Small intestine (tissue), 7 donors: ENCODE measurements around the gene KCNAB2. TPM values are rescaled to one million over a fixed set of nuclear protein-coding genes. Genes with fewer than 3 reads are reported as not detected.
A peak's percentile ranks its signal among the peaks of the same experiment; 100 is the strongest.

Source experiments
- DNase-seq, 2 donors: peaks; one replicate each; pipeline versions ENCODE4 v3.0.0 to v3.0.0-alpha.2; 2013
- FAIRE-seq: peaks from 2 replicates; lab custom pipeline; 2012; peaks lifted over from hg19 to GRCh38; lab: Jason Lieb, UNC
- H3K27ac ChIP-seq, 3 donors: one replicate each; pipeline ENCODE4 v1.5.1; 2013; ENCODE audit warnings: low read length in 2 of 3, mild to moderate bottlenecking in 2 of 3, control low read depth in 1 of 3, inconsistent platforms in 1 of 3, low read depth in 1 of 3, moderate library complexity in 1 of 3
- H3K27me3 ChIP-seq, 3 donors: one replicate each; pipeline ENCODE4 v1.6.1; 2013; ENCODE audit warnings: low read length in 3 of 3, inconsistent platforms in 1 of 3; ENCODE audit not compliant: control insufficient read depth in 3 of 3, insufficient read depth in 3 of 3
- H3K36me3 ChIP-seq, 3 donors: one replicate each; pipeline ENCODE4 v1.6.1; 2013; ENCODE audit warnings: low read length in 3 of 3, inconsistent platforms in 1 of 3, low read depth in 1 of 3, mild to moderate bottlenecking in 1 of 3, moderate library complexity in 1 of 3; ENCODE audit not compliant: control insufficient read depth in 3 of 3, insufficient read depth in 2 of 3
- H3K4me1 ChIP-seq, 3 donors: one replicate each; pipeline ENCODE4 v1.6.1; 2013; ENCODE audit warnings: low read length in 2 of 3, inconsistent platforms in 1 of 3, low read depth in 1 of 3, mild to moderate bottlenecking in 1 of 3, moderate library complexity in 1 of 3; ENCODE audit not compliant: control insufficient read depth in 3 of 3, insufficient read depth in 2 of 3
- H3K4me3 ChIP-seq, 3 donors: one replicate each; pipeline ENCODE4 v1.5.1; 2013; ENCODE audit warnings: low read length in 3 of 3, control low read depth in 1 of 3, inconsistent platforms in 1 of 3, low read depth in 1 of 3, mild to moderate bottlenecking in 1 of 3, moderate library complexity in 1 of 3
- H3K9me3 ChIP-seq, 2 donors: one replicate each; pipeline ENCODE4 v1.6.1; 2013; ENCODE audit warnings: low read depth in 1 of 2, low read length in 1 of 2; ENCODE audit not compliant: control insufficient read depth in 2 of 2, insufficient read depth in 1 of 2
- WGBS, 3 donors: extraction: QIAGEN DNeasy Blood & Tissue Kit; methylation state at CpG; one replicate each; pipeline ENCODE4 v1.1.7; 2013; 5-methylcytosine and 5-hydroxymethylcytosine counted together
- polyA plus RNA-seq, 4 donors: library from polyadenylated mRNA; stranded (reverse) in 3 of 4; unstranded in 1 of 4; fragments of 200-250 nt in 3 of 4; fragments of 120-200 nt in 1 of 4; gene quantifications; one replicate each; pipeline versions ENCODE4 v1.2.1 to v1.2.3, GENCODE V29; 2013
- donor health status: healthy with polysubstance abuse.
- donor health status: control.
- donor health status: control.
- donor health status: Bipolar disorder and iron deficiency.
- donor health status: healthy.

Gene KCNAB2
- polyA plus RNA-seq, 4 donors: 1.1 to 35.7 (median 5.3) TPM

DNA sequence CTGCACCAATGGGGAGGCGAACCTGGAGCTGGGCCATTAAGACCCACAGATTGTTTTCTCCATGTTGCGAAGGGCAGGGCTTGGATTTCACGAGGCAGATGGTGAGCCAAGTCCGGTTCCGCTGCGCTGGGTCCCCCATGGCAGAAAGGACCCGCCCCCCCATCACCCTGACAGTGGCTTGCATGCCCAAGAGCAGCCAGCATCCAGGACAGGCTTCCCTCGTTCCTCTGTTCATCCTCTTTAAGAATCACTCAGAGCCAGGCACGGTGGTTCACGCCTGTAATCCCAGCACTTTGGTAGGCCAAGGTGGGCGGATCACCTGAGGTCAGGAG is 37.6 kb upstream of the KCNAB2 start:
- WGBS, 3 donors: 85 to 89% (median 86%) methylated on average over 11 of the region's 11 CpGs

GRCh38 chr1:6008696-6009095 is 37.0 kb upstream of the KCNAB2 start:
- Histone ChIP-seq H3K36me3 (no peaks in the 10 kb centered on the region), H3K27ac (peak overlapping the region in 1 of 3 donors; percentile 67), H3K4me1 (peaks cover 0 to 25% (median 0%) of the 10 kb centered on the region in 3 donors), H3K9me3 (no peaks in the 10 kb centered on the region), H3K27me3 (no peaks in the 10 kb centered on the region), H3K4me3 (no peak overlapping the region)
- 70 to 91% (median 74%) methylated on average over 5 to 6 of the region's 6 CpGs for WGBS, 3 donors
- FAIRE-seq (no peak), DNase-seq (no peak)

More for the DNA sequence above, 37.6 kb upstream of the KCNAB2 start:
- H3K4me3 ChIP-seq: no peak overlapping the region
- H3K4me1 ChIP-seq: peaks cover 0 to 25% (median 0%) of the 10 kb centered on the region in 3 donors
- H3K27ac ChIP-seq: no peak overlapping the region
- no peaks in the 10 kb centered on the region for H3K9me3 ChIP-seq
- FAIRE-seq (no peak), DNase-seq (no peak)
- peaks cover 0 to 3% (median 0%) of the 10 kb centered on the region in 3 donors for H3K27me3 ChIP-seq
- no peaks in the 10 kb centered on the region for H3K36me3 ChIP-seq

- FAIRE-seq: no peak
- Histone ChIP-seq H3K27ac (peak overlapping the region in 1 of 3 donors; percentile 67), H3K9me3 (no peaks in the 10 kb centered on the region), H3K36me3 (no peaks in the 10 kb centered on the region), H3K4me3 (no peak overlapping the region), H3K4me1 (peaks cover 0 to 25% (median 0%) of the 10 kb centered on the region in 3 donors), H3K27me3 (no peaks in the 10 kb centered on the region)
- 79 to 86% (median 84%) methylated on average over 23 of the region's 23 CpGs for WGBS, 3 donors
- peak in 1 of 2 donors; percentile 76 for DNase-seq
Observed at GRCh38 chr1:6009120-6010040, 36.3 kb upstream of the KCNAB2 start.

DNA sequence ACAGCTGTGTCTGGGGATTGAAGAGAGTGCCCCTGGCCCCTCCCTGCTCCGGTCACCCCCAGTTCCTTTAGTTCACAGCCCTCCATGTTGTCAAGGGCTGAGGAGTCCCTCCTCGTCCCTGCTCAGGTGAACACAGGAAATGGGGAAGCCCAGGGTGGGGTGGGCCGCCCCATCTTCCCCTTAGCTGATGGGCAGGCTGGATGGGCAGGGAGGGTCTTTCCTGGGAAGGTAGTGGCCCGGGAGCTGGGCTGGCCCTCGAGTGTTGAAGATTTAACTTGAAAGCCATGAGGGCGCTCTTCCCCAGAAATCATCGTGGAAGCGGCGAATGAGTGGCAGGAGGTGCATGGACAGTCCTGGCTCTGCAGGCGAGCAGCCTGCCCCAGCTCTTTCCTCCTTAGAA is 35.1 kb upstream of the KCNAB2 start:
- FAIRE-seq: no peak
- 83 to 88% (median 83%) methylated on average over 10 of the region's 10 CpGs for WGBS, 3 donors
- no peak for DNase-seq
- no peak overlapping the region for H3K4me3 ChIP-seq
- H3K9me3 ChIP-seq: no peaks in the 10 kb centered on the region
- H3K27me3 ChIP-seq: no peaks in the 10 kb centered on the region
- peak overlapping the region in 1 of 3 donors; percentile 67 for H3K27ac ChIP-seq
- peaks cover 0 to 25% (median 0%) of the 10 kb centered on the region in 3 donors for H3K4me1 ChIP-seq
- H3K36me3 ChIP-seq: no peaks in the 10 kb centered on the region

DNA sequence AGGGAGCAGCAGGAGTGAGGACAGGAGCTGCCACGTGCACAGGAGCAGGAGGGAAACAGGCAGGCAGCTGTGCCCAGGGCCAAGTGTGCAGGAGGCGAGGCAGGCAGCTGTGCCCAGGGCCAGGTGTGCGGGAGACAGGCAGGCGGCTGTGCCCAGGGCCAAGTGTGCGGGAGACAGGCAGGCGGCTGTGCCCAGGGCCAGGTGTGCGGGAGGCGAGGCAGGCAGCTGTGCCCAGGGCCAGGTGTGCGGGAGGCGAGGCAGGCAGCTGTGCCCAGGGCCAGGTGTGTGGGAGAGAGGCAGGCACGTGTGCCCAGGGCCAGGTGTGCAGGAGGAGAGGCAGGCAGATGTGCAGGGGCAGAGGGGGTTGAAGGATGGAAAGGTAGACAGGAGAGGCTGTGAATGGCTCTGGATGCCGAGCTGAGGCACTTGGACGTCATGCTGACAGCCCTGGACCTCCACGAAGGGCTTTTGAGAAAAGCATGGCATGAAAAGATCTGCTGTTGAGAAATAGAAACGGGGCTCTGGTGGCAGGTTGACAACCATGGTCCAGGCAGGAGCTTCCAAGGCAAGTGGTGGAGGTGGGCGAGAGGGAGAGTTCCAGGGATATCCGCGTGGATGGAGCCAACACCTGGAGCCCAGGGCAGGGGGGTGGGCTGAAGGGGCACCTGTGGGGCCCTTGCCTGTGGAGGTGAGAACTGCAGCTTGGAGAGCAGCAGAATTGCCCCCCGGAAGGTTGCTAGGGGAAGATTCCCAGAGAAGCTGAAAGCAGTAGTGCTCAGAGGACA is 34.3 kb upstream of the KCNAB2 start:
- FAIRE-seq: no peak
- Histone ChIP-seq H3K27ac (no peak overlapping the region), H3K9me3 (no peaks in the 10 kb centered on the region), H3K27me3 (no peaks in the 10 kb centered on the region), H3K4me1 (peaks cover 0 to 25% (median 0%) of the 10 kb centered on the region in 3 donors), H3K4me3 (no peak overlapping the region), H3K36me3 (no peaks in the 10 kb centered on the region)
- DNase-seq: no peak
- WGBS, 3 donors: 50 to 77% (median 54%) methylated on average over 19 of the region's 19 CpGs

DNA sequence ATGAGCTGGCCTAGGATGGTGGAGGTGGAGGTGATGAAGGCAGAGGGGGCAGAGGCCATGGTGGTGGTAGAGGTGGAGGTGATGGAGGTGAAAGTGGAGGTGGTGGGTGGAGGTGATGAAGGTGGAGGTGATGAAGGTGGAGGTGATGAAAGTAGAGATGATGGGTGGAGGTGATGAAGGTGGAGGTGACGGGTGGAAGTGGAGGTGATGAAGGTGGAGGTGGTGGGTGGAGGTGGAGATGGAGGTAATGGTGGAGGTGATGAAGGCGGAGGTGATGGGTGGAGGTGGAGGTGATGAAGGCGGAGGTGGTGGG is 33.8 kb upstream of the KCNAB2 start:
- H3K27me3 ChIP-seq: no peaks in the 10 kb centered on the region
- H3K27ac ChIP-seq: no peak overlapping the region
- FAIRE-seq (no peak), DNase-seq (no peak)
- H3K4me3 ChIP-seq: no peak overlapping the region
- H3K4me1 ChIP-seq: peaks cover 0 to 25% (median 0%) of the 10 kb centered on the region in 3 donors
- H3K9me3 ChIP-seq: no peaks in the 10 kb centered on the region
- no peaks in the 10 kb centered on the region for H3K36me3 ChIP-seq
- WGBS, 3 donors: 93 to 97% (median 93%) methylated on average over 3 of the region's 3 CpGs

DNA sequence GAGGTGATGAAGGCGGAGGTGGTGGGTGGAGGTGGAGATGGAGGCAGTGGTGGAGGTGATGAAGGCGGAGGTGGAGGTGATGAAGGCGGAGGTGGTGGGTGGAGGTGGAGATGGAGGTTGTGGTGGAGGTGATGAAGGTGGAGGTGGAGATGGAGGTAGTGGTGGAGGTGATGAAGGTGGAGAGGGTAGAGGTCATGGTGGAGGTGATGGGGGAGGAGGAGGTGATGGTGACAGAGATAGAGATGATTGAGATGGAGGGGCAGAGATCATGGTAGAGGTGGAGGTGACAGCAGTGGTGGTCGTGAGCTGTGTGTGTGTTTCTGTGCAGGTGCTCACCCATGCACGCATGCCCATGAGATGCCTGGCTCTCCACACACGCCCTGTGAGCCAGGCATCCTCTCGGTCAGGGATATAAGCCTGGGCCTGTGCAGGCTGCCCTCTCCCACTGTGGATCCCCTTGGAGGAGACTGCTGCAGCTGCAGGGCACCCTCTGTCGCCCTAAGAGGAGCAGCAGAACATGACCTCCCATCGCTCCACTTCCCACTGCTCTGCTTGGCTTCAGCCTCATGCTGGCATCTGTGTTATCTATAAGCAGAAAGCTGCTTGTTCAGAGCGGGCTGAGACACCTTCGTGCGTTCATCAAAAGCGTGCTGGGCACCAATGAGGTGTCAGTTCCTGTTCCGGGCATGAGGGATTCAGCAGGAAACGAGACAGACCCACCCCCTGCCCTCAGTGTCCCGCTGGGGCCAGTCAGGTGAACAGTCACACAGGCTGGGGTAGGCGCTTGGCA is 33.0 kb upstream of the KCNAB2 start:
- Histone ChIP-seq H3K27me3 (no peaks in the 10 kb centered on the region), H3K9me3 (no peaks in the 10 kb centered on the region), H3K4me3 (no peak overlapping the region), H3K36me3 (no peaks in the 10 kb centered on the region), H3K27ac (no peak overlapping the region), H3K4me1 (peaks cover 0 to 18% (median 0%) of the 10 kb centered on the region in 3 donors)
- WGBS, 3 donors: 76 to 86% (median 77%) methylated on average over 16 to 17 of the region's 17 CpGs
- no peak for FAIRE-seq
- no peak for DNase-seq

DNA sequence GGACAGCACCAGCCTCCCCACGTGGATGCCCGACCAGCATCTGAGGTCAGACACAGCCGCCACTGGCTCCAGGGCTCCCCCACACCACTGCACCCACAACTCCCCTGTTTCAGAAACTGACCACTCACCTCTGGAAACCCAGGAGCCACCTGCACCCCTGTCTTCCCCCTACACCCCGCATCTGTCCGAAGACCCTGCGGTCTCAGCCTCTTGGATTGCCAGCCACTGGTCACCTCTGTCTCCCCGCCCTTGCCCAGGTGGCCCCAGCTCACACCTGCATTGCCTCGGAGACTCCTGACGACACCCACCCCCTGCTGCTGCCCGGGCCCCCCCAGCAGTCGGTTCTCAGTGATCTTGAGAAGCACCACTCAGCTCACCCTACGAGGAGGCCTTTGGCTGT is 32.2 kb upstream of the KCNAB2 start:
- peaks cover 0 to 16% (median 0%) of the 10 kb centered on the region in 3 donors for H3K4me1 ChIP-seq
- no peak overlapping the region for H3K4me3 ChIP-seq
- no peaks in the 10 kb centered on the region for H3K27me3 ChIP-seq
- DNase-seq: no peak
- H3K9me3 ChIP-seq: no peaks in the 10 kb centered on the region
- H3K27ac ChIP-seq: no peak overlapping the region
- H3K36me3 ChIP-seq: no peaks in the 10 kb centered on the region
- 82 to 91% (median 83%) methylated on average over 12 of the region's 12 CpGs for WGBS, 3 donors
- FAIRE-seq: no peak
